Liver (tissue), 9 donors: ENCODE measurements around the gene MELTF. TPM values are rescaled to one million over a fixed set of nuclear protein-coding genes. Genes with fewer than 3 reads are reported as not detected.

Experiments used
- DNase-seq: peaks from one replicate; pipeline ENCODE4 v3.0.0-alpha.2; 2017; ENCODE audit warnings: low spot score
- H3K27ac ChIP-seq, 2 donors: one replicate each; pipeline ENCODE4 v1.7.0; 2013; ENCODE audit warnings: inconsistent platforms in 2 of 2, low read length in 2 of 2, control low read depth in 1 of 2, low read depth in 1 of 2, mild to moderate bottlenecking in 1 of 2
- H3K27me3 ChIP-seq, 4 donors: one replicate each; pipeline versions ENCODE4 v1.6.1 to v1.7.0; 2013; ENCODE audit warnings: low read length in 3 of 4, inconsistent platforms in 1 of 4, mild to moderate bottlenecking in 1 of 4, moderate library complexity in 1 of 4; ENCODE audit not compliant: control insufficient read depth in 4 of 4, insufficient read depth in 4 of 4
- H3K36me3 ChIP-seq, 4 donors: one replicate each; pipeline versions ENCODE4 v1.6.1 to v1.7.0; 2013; ENCODE audit warnings: low read length in 3 of 4, mild to moderate bottlenecking in 3 of 4, low read depth in 1 of 4, moderate library complexity in 1 of 4; ENCODE audit not compliant: control insufficient read depth in 4 of 4, insufficient read depth in 3 of 4
- H3K4me1 ChIP-seq, 4 donors: one replicate each; pipeline versions ENCODE4 v1.6.1 to v1.7.0; 2013; ENCODE audit warnings: low read length in 3 of 4, mild to moderate bottlenecking in 3 of 4, moderate library complexity in 1 of 4; ENCODE audit not compliant: control insufficient read depth in 4 of 4, insufficient read depth in 4 of 4
- H3K4me3 ChIP-seq, 3 donors: one replicate each; pipeline versions ENCODE4 v1.6.1 to v1.7.0; 2013; ENCODE audit warnings: low read length in 3 of 3, control low read depth in 1 of 3, low read depth in 1 of 3, mild to moderate bottlenecking in 1 of 3
- H3K9ac ChIP-seq, 2 donors: one replicate each; pipeline ENCODE4 v1.7.0; 2013; ENCODE audit warnings: low read length in 2 of 2, mild to moderate bottlenecking in 2 of 2, moderate library complexity in 2 of 2, control low read depth in 1 of 2, low read depth in 1 of 2
- H3K9me3 ChIP-seq, 4 donors: one replicate each; pipeline versions ENCODE4 v1.6.1 to v1.7.0; 2013; ENCODE audit warnings: low read length in 3 of 4; ENCODE audit not compliant: control insufficient read depth in 4 of 4
- ATF3 ChIP-seq: IDR thresholded peaks from 2 replicates; pipeline ENCODE4 v1.6.1; 2016; ENCODE audit warnings: antibody characterized with exemption
- EGR1 ChIP-seq, 2 donors: IDR thresholded peaks; 2 replicates each; pipeline ENCODE4 v1.6.1; 2016 to 2018; ENCODE audit warnings: antibody characterized with exemption in 2 of 2, low read depth in 2 of 2
- FOXA1 ChIP-seq: IDR thresholded peaks from 2 replicates; pipeline ENCODE4 v1.6.1; 2016; ENCODE audit warnings: antibody characterized with exemption
- FOXA2 ChIP-seq: IDR thresholded peaks from 2 replicates; pipeline ENCODE4 v1.6.1; 2016; ENCODE audit warnings: antibody characterized with exemption
- GABPA ChIP-seq, 2 donors: IDR thresholded peaks in 1 of 2; conservative IDR thresholded peaks in 1 of 2; 2 replicates each; pipeline ENCODE4 v1.6.1; 2016; ENCODE audit warnings: antibody characterized with exemption in 2 of 2, mild to moderate bottlenecking in 1 of 2, moderate library complexity in 1 of 2
- HNF4A ChIP-seq, 2 donors: conservative IDR thresholded peaks; 2 replicates each; pipeline ENCODE4 v1.6.1; 2016; ENCODE audit warnings: antibody characterized with exemption in 2 of 2, mild to moderate bottlenecking in 2 of 2
- HNF4G ChIP-seq: IDR thresholded peaks from 2 replicates; pipeline ENCODE4 v1.6.1; 2016; ENCODE audit warnings: antibody characterized with exemption
- JUND ChIP-seq, 2 donors: IDR thresholded peaks; 2 replicates each; pipeline ENCODE4 v1.6.1; 2016; ENCODE audit warnings: antibody characterized with exemption in 2 of 2
- MAX ChIP-seq: IDR thresholded peaks from 2 replicates; pipeline ENCODE4 v1.6.1; 2016; ENCODE audit warnings: antibody characterized with exemption
- NR2F2 ChIP-seq: IDR thresholded peaks from 2 replicates; pipeline ENCODE4 v1.6.1; 2016; ENCODE audit warnings: antibody characterized with exemption
- RAD21 ChIP-seq, 2 donors: IDR thresholded peaks; 2 replicates each; pipeline ENCODE4 v1.6.1; 2016; ENCODE audit warnings: antibody characterized with exemption in 2 of 2, mild to moderate bottlenecking in 2 of 2
- REST ChIP-seq: IDR thresholded peaks from 2 replicates; pipeline ENCODE4 v1.6.1; 2016; ENCODE audit warnings: antibody characterized with exemption, mild to moderate bottlenecking
- RXRA ChIP-seq, 2 donors: IDR thresholded peaks; 2 replicates each; pipeline ENCODE4 v1.6.1; 2017 to 2018; ENCODE audit warnings: antibody characterized with exemption in 2 of 2, mild to moderate bottlenecking in 1 of 2
- SP1 ChIP-seq: IDR thresholded peaks from 2 replicates; pipeline ENCODE4 v1.6.1; 2018; ENCODE audit warnings: antibody characterized with exemption, mild to moderate bottlenecking
- TAF1 ChIP-seq: conservative IDR thresholded peaks from 2 replicates; pipeline ENCODE4 v1.6.1; 2016; ENCODE audit warnings: antibody characterized with exemption, mild to moderate bottlenecking
- YY1 ChIP-seq: IDR thresholded peaks from 2 replicates; pipeline ENCODE4 v1.6.1; 2016; ENCODE audit warnings: antibody characterized with exemption, mild to moderate bottlenecking
- ZBTB33 ChIP-seq: IDR thresholded peaks from 2 replicates; pipeline ENCODE4 v1.6.1; 2016; ENCODE audit warnings: antibody characterized with exemption
- WGBS: extraction: QIAGEN DNeasy Blood & Tissue Kit; methylation state at CpG from one replicate; pipeline ENCODE4 v1.1.7; 2013; 5-methylcytosine and 5-hydroxymethylcytosine counted together
- polyA plus RNA-seq, 2 donors: library from polyadenylated mRNA; stranded (reverse) in 1 of 2; unstranded in 1 of 2; fragments of 200-250 nt in 1 of 2; fragments of >200 nt in 1 of 2; fragmentation: Nextera tagmentation in 1 of 2; extraction: Ambion mirVana in 1 of 2; gene quantifications; one replicate each; pipeline versions ENCODE4 v1.2.1 to v1.2.3, GENCODE V29; 2013 to 2015
- total RNA-seq, 2 donors: library from RNA; depleted of rRNA; stranded (reverse); fragments of >200 nt; gene quantifications; one replicate each; pipeline ENCODE4 v1.2.3, GENCODE V29; 2014
- donor health status: healthy.
- donor health status: healthy.
- donor health status: healthy.
- donor health status: healthy.
- donor health status: healthy.

The MELTF gene
- total and polyA plus RNA-seq, 4 donors: 0.14 to 1.2 (median 1.0) TPM

- H3K4me3 ChIP-seq: no peak overlapping the region
- H3K4me1 ChIP-seq: no peaks in the 10 kb centered on the region
- DNase-seq: no peak
- H3K27me3 ChIP-seq: no peaks in the 10 kb centered on the region
- no peak for TF ChIP-seq HNF4G
- TF ChIP-seq ATF3: no peak
- no peaks in the 10 kb centered on the region for H3K36me3 ChIP-seq
- H3K27ac ChIP-seq: no peak overlapping the region
- H3K9ac ChIP-seq: no peak overlapping the region
- WGBS: 81% methylated on average over 16 of the region's 16 CpGs
- no peaks in the 10 kb centered on the region for H3K9me3 ChIP-seq
Measured at GRCh38 chr3:196994056-196994455, 35.6 kb downstream of the MELTF start.

GRCh38 chr3:196992461-196993065 lies 37.1 kb downstream of the MELTF start:
- Histone ChIP-seq H3K9me3 (no peaks in the 10 kb centered on the region), H3K4me1 (no peaks in the 10 kb centered on the region), H3K27ac (no peak overlapping the region), H3K4me3 (no peak overlapping the region), H3K9ac (no peak overlapping the region), H3K36me3 (no peaks in the 10 kb centered on the region), H3K27me3 (no peaks in the 10 kb centered on the region)
- TF ChIP-seq GABPA (IDR thresholded peaks at IDR 0.05 in 1 of 2, conservative IDR thresholded peaks at IDR 0.05 in 1 of 2) (no peak), RXRA (IDR thresholded peaks at IDR 0.05) (no peak), ZBTB33 (no peak), FOXA1 (no peak), REST (no peak), HNF4G (no peak), JUND (IDR thresholded peaks at IDR 0.05) (no peak), HNF4A (conservative IDR thresholded peaks at IDR 0.05) (no peak), YY1 (no peak), NR2F2 (no peak), MAX (no peak), SP1 (no peak), ATF3 (no peak), EGR1 (IDR thresholded peaks at IDR 0.05; ENCODE audit: low read depth in 2 of 2) (no peak), FOXA2 (no peak), TAF1 (no peak), RAD21 (IDR thresholded peaks at IDR 0.05) (no peak)
- 91% methylated on average over 17 of the region's 17 CpGs for WGBS
- no peak for DNase-seq
